NCI-H345 (cell line): ENCODE results near the gene STYX.
A peak's percentile ranks its signal among the peaks of the same experiment; 100 is the strongest.

ENCODE experiments used
- DNase-seq: peaks from one replicate; lab custom pipeline; 2025; lab: John Stamatoyannopoulos, UW

The STYX gene

DNA sequence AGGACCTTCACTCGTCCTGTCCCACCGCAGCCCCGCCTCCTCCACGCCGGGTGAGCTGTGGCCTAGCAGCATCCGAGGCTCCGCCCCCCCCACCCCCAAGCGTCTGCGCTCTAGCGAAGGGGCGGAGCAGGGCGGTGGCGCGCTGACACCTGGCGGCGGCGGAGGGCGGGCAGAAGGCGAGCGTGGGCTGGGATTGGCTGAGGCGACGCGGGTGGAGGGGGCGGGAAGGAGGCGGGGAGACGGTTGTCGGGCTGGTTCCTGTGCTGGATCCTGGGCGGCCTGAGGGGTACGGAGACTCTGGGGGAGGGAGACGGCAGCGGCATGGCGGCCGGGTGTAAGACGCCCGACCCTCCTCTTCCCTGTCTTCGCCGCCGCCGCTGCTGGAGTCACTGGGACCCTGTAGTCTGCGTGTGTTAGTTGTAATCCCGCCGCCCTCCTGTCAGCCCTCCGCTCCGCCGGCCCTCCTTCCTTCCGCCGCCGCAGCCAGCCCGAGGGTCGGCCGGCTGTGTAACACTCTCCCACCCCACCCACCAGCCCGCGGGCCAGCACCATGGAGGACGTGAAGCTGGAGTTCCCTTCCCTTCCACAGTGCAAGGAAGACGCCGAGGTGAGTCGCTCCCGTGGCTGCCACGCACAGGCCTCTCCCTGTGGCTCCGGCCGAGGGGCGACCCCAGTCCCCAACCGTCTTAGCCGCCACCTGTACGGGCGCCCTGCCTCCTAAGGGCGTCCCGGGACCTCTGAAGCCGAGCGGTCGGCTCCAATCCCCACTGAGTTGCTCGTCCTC lies at the start of gene STYX:
Gene STYX, plus strand, starts transcription at position 242 of the 784 bp plus-strand sequence. Its CDS starts 309 bp downstream, at position 551.
- DNase-seq, result peak; percentile 99

DNA sequence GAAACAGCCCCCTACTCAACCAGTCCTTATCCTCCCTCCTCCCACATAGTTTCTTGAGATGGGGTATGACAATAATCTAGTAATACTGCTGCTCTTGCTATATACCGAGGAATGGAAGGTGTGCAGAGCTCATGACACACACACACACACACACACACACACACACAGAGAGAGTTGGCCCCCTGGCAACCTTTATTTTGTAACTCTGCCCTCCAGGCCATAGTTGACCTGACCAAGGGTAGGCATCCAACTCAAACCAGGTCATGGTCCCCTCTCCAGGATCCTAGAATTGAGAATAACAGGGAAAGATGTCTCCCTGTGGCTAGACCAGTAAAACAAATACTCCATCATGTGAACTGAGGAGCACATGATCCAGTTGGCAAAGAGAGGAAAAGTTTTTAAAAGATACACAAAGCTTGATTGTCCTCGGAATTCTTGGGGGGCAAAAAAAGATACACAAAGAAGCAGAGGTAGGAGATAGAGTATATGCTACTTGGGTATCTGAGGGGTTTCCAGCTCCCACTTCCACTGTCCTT lies 45.9 kb upstream of the STYX start:
- DNase-seq, result no peak

DNA sequence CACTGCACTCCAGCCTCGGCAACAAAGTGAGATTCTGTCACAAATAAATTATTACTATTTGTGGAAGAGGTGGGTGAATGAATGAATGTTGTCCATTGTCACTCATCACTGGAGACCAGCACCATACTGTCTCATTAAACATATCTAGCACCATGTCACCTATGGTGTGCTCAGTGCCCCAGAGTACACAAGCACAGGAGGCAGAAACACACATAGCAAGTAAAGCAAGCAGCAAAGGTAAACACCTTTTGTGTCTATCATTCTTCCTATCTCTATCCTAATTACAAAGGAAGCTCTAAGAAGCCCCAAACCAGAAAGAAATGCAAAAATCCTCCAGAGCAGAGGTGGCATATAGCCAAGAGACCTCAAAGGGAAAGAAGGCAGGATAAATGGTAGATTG lies 43.8 kb upstream of the STYX start:
- DNase-seq, result no peak

DNA sequence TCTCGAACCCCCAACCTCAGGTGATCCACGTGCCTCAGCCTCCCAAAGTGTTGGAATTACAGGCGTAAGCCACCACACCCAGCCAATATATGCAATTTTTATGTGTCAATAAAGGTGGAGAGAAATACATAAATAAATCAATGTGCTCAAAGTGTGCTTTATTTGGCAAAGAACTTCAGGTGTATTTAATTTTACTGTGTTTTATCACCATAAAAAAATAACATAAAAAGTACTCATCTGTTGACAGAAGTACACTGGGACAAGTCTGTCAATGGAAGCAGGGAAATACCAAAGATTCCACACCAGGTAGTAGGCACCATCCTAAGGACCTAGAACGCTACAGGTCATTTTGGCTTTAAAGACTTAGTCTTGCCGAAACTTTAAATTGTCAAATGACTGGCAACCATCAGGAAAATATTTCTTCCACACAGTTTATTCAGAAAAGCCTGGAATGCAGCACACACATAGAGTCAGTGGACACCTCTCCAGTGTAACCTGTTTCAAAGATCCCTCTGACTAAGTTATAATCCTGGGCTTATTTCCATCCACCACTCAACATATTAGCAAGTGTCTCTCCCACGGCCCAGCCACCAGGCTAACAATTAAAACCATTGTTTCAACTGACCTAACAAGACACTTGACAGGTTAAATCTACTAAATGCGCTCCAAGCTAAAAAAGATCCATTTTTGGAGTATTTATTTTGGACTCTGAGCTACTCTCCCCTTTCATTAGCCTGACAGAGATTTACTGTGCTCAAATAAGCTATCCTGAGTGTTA lies 38.8 kb upstream of the STYX start:
- no peak for DNase-seq

DNA sequence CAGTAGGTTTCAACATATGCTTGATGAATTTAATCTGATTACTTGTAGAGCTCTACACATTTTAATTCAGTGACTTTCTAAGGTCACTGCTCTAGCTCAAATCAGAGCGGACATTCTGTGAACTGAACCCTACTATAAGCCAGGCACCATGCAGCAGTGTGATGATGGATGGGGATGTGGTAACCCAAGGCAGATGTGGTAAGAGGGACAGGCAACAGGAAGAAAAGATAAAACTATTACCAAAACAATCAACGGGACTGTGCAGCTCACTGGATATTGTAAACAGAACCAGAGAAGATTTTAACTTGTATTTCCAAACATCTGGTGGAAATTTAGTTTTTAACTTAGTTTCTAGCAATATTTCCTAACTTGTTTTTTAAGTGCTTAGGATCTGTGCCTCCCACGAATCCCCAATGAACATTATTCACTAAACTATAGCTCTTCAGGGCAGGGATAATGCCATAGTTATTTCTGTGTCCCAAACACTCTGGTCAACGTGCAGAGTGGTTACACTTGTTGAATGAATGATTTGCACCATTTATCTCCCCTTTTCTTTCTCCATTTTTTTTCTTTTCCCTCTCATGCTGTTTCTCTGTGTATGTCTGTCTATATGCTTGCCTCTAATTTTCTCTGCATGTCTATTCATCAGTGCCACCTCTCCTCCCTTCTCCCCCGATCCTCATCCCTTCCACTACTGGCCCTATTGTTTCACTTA lies 37.6 kb upstream of the STYX start:
- DNase-seq, result no peak

DNA sequence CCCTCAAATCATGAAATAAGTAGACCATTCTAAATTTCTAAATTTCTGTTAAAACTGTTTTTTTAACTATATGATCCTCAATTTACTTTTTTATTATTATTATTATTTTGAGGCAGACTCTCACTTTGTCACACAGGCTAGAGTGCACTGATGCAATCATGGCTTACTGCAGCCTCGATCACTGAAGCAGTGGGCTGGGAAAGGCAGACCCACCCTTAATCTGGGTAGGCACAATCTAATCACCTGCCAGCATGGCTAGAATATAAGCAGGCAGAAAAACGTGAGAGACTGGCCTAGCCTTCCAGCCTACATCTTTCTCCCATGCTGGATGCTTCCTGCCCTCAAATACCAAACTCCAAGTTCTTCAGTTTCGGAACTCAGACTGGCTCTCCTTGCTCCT lies 36.9 kb upstream of the STYX start:
- DNase-seq, result no peak

- DNase-seq, result no peak
Observed at GRCh38 chr14:52693532-52693931, 36.4 kb upstream of the STYX start.

DNA sequence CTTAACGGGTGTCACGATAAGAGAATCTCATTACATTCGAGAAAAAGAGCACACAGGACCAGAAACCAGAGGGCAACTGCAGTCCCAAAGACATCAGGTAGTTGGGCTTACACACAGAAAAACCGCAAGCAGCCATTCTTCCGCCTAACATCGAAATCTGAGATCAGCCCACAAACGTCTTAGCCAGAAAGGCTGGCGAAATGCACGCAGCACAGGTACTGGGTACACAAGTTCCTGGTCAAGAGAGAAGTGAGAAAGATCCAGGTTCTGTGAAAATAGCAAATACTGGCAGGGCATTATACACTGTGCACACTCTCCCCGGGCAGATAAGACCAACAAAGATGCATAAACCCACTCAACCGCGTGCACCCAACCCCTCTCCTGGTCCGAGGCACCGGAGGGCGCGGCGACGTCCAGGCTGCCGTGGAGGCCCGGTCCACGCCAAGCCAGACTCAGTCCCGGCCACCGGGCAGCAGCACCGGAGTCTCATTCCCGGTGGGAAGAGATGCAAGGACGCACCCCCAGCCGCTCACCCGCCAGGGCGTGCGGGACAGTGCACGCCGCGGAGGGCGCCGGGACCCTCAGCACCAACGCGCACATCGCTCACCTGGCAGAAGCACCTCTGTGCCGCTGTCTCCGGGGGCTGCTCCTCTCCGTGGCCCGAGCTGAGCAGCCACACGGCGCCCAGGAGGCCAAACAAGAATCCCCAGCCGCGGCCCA lies 35.0 kb upstream of the STYX start:
- DNase-seq, result peak; percentile 51

GRCh38 chr14:52695481-52696091 lies 34.4 kb upstream of the STYX start, which contains the start of gene ERO1A:
ERO1A (minus strand) TSS chr14:52695558; CDS start chr14:52695481, 77 bp downstream.
- DNase-seq, result peak; percentile 84

DNA sequence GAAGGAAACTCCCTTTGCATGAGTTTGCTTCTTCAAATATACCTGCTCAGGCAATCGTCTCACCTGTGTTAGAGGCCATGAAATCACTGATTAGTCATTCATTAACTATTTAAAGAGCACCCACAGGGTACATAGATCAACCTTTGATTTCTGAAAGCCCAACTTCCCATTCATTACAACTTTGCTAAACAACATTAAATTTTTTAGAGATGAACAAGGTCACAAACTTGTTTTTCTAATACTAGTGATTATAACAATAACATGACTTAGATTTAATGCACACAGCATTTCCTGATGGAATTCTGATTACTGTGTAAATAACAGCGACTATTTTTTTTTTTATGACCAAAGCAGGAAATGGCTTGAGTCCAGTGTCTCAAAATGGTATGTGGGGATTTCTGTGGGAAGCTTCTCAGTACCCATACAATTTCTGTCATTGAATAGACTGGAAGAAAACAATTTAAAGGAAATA lies 29.2 kb upstream of the STYX start:
- DNase-seq, result no peak

DNA sequence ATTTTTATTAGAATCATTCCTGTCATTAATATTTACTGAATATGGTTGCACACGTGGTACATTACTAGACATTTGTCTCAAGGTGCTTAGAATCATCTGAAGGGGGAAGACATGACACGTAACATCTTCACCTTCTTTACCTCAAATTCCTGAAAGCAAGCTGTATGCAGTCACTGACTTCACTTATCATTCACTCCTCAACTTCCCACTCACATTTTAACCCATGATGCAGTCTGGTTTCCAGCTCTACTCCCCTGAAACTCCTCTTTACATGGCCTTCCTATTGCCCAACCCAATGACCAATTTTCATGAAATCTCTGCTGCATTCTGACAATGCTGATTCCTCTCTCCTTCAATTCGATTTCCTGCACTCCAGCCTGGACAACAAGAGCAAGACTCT lies 28.7 kb upstream of the STYX start:
- DNase-seq, result no peak

DNA sequence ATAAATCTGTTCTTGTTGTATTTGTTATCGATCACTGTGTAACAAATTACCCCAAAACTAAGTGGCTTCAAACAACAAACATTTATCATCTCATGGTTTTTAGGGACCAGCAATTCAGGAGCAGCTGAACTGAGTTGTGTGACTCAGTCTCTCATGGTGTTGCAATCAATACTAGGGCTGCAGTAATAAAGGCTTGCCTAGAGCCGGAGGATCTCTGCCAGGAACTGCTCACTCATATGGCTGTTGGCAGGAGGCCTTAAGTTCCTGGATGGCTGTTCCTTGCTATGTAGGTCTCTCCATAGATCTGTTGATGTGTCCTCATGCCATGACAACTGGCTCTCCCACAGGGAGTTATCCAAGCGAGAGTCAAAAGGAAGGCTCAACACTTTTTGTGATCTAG lies 26.7 kb upstream of the STYX start:
- no peak for DNase-seq

DNA sequence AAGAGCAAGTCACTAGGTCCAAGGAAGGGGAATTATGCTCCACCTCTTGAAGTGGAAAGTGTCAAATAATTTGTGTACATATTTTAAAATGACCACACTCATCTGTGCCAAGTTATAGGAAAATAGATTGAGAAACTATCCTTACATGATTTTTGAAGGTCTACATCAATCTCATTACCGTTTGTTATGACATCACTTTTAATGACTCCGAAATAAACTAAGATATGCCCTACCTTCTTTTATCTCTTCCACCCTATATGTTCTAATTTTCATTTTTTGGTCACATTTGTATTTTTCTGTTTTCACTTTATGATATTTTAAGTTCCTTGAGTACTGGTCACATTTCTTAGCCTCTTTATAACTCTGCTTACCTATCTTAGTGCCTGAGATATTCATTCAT lies 26.3 kb upstream of the STYX start:
- DNase-seq, result no peak

DNA sequence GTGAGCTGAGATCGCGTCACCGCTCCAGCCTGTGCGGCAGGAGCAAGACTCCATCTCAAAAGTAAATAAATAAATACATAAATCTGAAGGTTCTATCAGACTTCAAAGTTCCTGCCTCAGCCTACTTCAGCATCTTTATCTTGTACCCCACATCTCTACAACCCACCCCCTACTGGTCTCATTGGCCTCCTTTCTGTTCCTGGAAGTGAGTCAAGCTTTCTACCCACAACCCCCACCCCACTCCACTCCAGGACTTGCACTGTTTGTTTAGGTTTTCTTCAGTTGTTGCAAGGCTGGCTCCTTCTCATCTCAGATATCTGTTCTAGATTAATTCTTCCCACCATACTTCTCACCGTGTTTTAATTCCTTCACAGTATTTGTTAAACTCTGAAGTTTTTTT lies 23.7 kb upstream of the STYX start:
- no peak for DNase-seq

DNA sequence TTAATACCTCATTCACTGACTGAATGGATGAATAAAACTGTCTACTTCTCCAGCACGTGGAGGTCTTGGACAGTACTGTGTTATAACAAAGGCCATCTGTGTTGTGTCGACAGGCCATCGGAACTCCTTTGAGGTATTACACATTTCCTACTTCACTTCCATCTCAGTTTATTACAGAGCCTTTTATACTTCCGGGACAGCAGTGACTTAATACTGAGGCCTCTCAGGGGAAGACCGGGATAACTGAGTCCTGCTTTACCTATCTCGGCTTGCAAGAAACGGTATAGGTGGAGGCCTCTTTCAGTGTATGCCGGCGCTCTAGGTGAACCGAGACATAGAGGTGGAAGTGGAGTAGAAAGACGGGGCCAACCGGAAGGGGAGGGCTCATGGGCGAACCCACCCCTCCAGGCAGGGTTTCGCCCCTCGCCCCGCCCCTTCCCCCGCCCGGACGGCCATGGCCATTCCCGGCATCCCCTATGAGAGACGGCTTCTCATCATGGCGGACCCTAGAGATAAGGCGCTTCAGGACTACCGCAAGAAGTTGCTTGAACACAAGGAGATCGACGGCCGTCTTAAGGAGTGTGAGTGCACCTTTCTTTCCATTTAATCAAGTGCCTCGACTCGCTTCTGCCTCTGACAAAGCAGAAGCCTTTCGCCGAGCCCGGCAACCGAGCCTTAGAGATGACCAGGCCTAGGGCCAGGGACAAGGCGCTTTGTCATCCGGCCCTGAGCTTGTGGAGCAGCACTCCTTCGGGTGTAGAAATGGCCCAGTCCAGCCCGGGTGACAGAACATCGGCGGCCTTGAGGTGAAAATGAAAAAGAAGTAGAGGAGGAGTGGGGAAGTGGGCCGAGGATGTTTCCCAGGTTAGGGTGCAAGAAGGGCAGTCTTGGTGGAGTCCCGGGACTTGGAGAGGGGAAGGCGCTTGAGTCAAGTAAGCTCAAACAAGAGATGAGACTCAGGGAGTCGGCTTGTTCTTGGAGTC lies 23.0 kb upstream of the STYX start, which contains the start of gene PSMC6:
Gene PSMC6, plus strand, starts transcription at position 477 of the 983 bp plus-strand sequence. Its CDS starts 20 bp downstream, at position 497.
- peak; percentile 95 for DNase-seq

DNA sequence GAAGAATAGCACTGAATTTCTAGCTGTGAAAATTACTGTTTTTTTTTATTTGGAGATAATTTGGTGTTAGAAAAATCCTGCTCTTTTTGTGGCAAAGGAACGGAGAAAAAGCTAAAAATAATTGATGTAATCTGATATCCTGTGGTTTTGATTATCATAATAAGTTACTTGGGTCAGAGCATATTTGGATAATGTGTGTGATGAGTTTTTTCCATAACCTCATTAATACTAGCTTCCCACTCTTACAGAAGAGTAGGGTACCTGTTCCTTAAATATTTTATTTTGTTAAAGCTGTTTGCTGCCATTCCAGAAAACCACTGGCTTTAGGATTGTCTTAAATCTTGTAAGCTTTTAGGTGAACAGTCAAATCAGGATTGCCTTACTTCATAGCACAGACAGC lies 18.3 kb upstream of the STYX start:
- no peak for DNase-seq

DNA sequence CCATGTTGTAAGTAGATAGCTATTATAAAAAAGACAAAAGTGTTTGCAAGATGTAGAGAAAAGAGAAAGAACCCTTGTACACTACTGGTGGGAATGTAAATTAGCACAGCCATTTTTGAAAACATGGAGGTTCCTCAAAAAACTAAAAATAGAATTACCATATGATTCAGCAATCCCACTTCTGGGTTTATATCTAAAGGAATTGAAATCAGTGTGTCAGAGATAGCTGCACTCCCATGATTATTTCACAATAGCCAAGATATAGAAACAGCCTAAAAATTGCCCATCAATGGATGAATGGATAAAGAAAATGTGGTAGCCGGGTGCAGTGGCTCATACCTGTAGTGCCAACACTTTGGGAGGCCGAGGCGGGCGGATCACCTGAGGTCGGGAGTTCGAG lies 13.8 kb upstream of the STYX start:
- DNase-seq, result no peak

DNA sequence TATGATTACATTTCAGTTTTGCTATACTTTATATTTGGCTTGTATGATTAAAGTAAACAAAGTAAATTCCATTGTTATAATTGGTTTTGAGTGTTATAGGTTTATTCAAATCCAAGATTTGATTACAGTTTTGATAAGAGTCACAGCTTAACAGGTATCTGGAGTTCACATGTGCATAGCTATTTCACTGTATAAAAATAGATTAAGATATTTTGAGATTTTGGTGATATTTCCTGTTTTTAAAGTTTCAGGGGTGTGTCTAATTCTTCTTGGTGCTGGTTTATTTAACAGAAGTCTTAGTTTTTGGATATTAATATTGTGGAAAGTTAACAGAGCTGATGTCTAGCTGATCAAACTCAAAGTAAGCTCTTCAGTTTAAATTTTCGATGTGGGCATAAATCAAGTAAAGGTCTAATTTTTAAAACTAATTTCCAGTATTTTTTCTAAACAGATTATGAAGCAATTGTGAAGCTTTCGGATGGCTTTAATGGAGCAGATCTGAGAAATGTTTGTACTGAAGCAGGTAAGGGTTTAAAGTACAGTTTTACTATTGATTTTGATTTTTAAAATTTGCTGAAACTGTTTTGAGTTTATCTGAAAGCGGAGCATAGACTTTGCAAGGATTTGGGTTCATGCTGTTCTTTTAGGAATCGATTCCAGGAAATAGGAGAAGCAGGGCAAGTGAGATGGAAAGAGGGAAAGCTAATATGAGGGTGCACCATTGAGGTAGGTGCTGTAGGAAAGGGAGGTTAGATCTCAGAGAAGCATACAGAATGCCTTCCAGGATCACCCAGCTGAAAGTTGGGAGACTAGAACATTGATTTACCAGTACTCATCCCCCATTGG lies 6.2 kb upstream of the STYX start:
- DNase-seq, result no peak

DNA sequence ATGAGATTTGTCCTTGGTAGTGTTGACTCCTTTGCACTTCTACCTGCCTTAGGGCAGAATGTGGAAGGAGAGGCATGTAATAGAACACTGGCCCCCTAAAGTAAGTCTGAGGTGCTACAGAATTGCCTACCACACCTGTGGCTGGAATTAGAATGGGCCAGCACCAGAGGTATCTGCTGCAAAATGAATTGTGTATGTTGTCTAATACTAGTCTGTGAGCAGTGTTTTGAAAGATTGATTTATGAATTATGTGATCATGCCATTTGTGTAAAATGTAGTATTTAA lies 5.7 kb upstream of the STYX start:
- DNase-seq, result no peak
